HepG2 (cell line): ENCODE data around the gene PLPP7. TPM values are rescaled to one million over a fixed set of nuclear protein-coding genes. Genes with fewer than 3 reads are reported as not detected.

Experiments used
- AGO2 ChIP-seq: fragments of 200-400 bp; formaldehyde crosslinking; optimal IDR thresholded peaks from 2 replicates; pipeline ENCODE3; 2017; ENCODE audit warnings: mild to moderate bottlenecking, low read depth, low read length, moderate library complexity
- AKAP8 ChIP-seq: sonication (generic); formaldehyde crosslinking; IDR thresholded peaks from 2 replicates; pipeline ENCODE4 v1.5.1; 2020; ENCODE audit warnings: mild to moderate bottlenecking, missing genetic modification reagents
- ATRX ChIP-seq: sonication (generic); formaldehyde crosslinking; IDR thresholded peaks from 2 replicates; pipeline ENCODE4 v1.4.0; 2020; ENCODE audit warnings: missing genetic modification reagents, borderline replicate concordance
- CENPT ChIP-seq: sonication (generic); formaldehyde crosslinking; IDR thresholded peaks from 2 replicates; pipeline ENCODE4 v1.8.0; 2022; ENCODE audit warnings: low read depth, mild to moderate bottlenecking, moderate library complexity, missing genetic modification reagents
- DR1 ChIP-seq: sonication (generic); formaldehyde crosslinking; IDR thresholded peaks from 2 replicates; pipeline ENCODE4 v1.8.0; 2021; ENCODE audit warnings: mild to moderate bottlenecking, missing genetic modification reagents, inconsistent platforms
- EED ChIP-seq: sonication (generic); formaldehyde crosslinking; IDR thresholded peaks from 2 replicates; pipeline ENCODE4 v1.5.0; 2020; ENCODE audit warnings: mild to moderate bottlenecking, missing genetic modification reagents
- ETS1 ChIP-seq: sonication (generic); formaldehyde crosslinking; IDR thresholded peaks from 2 replicates; pipeline ENCODE4 v1.4.0; 2020; ENCODE audit warnings: missing genetic modification reagents
- ETV5 ChIP-seq: IDR thresholded peaks from 2 replicates; pipeline ENCODE4 v1.6.1; 2018; ENCODE audit warnings: missing biosample characterization, missing genetic modification reagents, inconsistent platforms, borderline replicate concordance
- GATAD1 ChIP-seq: IDR thresholded peaks from 2 replicates; pipeline ENCODE4 v1.6.1; 2016; ENCODE audit warnings: missing genetic modification reagents, missing compliant biosample characterization
- HNF4G ChIP-seq, 2 experiments: sonication (generic) in 1 of 2; formaldehyde crosslinking in 1 of 2; IDR thresholded peaks; 2 replicates each; pipeline versions ENCODE4 v1.4.0 to v1.6.1; 2011 to 2020; ENCODE audit warnings: borderline replicate concordance in 2 of 2, low read depth in 2 of 2, mild to moderate bottlenecking in 2 of 2, low read length in 1 of 2, missing genetic modification reagents in 1 of 2, moderate library complexity in 1 of 2
- KDM2A ChIP-seq: sonication (generic); formaldehyde crosslinking; IDR thresholded peaks from 2 replicates; pipeline ENCODE4 v1.4.0; 2020; ENCODE audit warnings: low read depth, missing genetic modification reagents, borderline replicate concordance
- NFKBIZ ChIP-seq: IDR thresholded peaks from 2 replicates; pipeline ENCODE4 v1.6.1; 2018; ENCODE audit warnings: missing genetic modification reagents, missing compliant biosample characterization
- NFYC ChIP-seq: IDR thresholded peaks from 2 replicates; pipeline ENCODE4 v1.6.1; 2016; ENCODE audit warnings: missing genetic modification reagents, missing compliant biosample characterization
- POLR2A ChIP-seq, 2 experiments: IDR thresholded peaks; 2 replicates each; pipeline ENCODE4 v1.6.1; 2011; ENCODE audit warnings: low read depth in 2 of 2, low read length in 2 of 2, mild to moderate bottlenecking in 1 of 2, moderate library complexity in 1 of 2; ENCODE audit not compliant: insufficient read depth in 1 of 2
- PPARG ChIP-seq: conservative IDR thresholded peaks from 2 replicates; pipeline ENCODE4 v1.6.1; 2016; ENCODE audit warnings: missing biosample characterization, missing genetic modification reagents
- SAP130 ChIP-seq: IDR thresholded peaks from 2 replicates; pipeline ENCODE4 v1.6.1; 2016; ENCODE audit warnings: low read depth
- SKIL ChIP-seq: sonication (generic); formaldehyde crosslinking; IDR thresholded peaks from 2 replicates; pipeline ENCODE4 v1.8.0; 2022; ENCODE audit warnings: missing genetic modification reagents, mild to moderate bottlenecking, moderate library complexity, borderline replicate concordance
- TCF7 ChIP-seq: sonication (generic); IDR thresholded peaks from 2 replicates; pipeline ENCODE4 v1.6.1; 2016; ENCODE audit warnings: antibody characterized with exemption, low read depth
- ZFP62 ChIP-seq: sonication (generic); formaldehyde crosslinking; IDR thresholded peaks from 2 replicates; pipeline ENCODE4 v1.4.0; 2020; ENCODE audit warnings: missing genetic modification reagents
- ZNF234 ChIP-seq: sonication (generic); formaldehyde crosslinking; conservative IDR thresholded peaks from 2 replicates; pipeline ENCODE4 v1.5.1; 2020; ENCODE audit warnings: mild to moderate bottlenecking, missing genetic modification reagents
- ZNF383 ChIP-seq: sonication (generic); formaldehyde crosslinking; IDR thresholded peaks from 2 replicates; pipeline ENCODE4 v1.4.0; 2020; ENCODE audit warnings: missing genetic modification reagents, mild to moderate bottlenecking, borderline replicate concordance
- ZNF510 ChIP-seq: sonication (generic); formaldehyde crosslinking; IDR thresholded peaks from 2 replicates; pipeline ENCODE4 v1.4.0; 2020; ENCODE audit warnings: low read depth, mild to moderate bottlenecking, missing genetic modification reagents
- ZNF687 ChIP-seq: sonication (generic); formaldehyde crosslinking; IDR thresholded peaks from 2 replicates; pipeline ENCODE4 v1.5.1; 2020; ENCODE audit warnings: mild to moderate bottlenecking, missing genetic modification reagents, moderate library complexity
- ZZZ3 ChIP-seq: sonication (generic); formaldehyde crosslinking; IDR thresholded peaks from 2 replicates; pipeline ENCODE4 v1.4.0; 2020; ENCODE audit warnings: missing genetic modification reagents, mild to moderate bottlenecking, borderline replicate concordance
- polyA plus RNA-seq, 8 experiments: library from polyadenylated mRNA; depleted of rRNA in 3 of 8; stranded (reverse) in 7 of 8; unstranded in 1 of 8; fragments of >200 nt; fragmentation: Illumina TruSeq in 4 of 8; extraction: Trizol in 4 of 8; gene quantifications; 2 replicates each; pipeline versions ENCODE4 v1.2.1 to v1.2.3, GENCODE V29; 2011 to 2016; ENCODE audit warnings: low read depth in 4 of 8, missing spikeins in 1 of 8, mixed read lengths in 1 of 8; ENCODE audit not compliant: insufficient read depth in 1 of 8
- total RNA-seq, 5 experiments: library from RNA; depleted of rRNA; stranded (reverse); fragments of >200 nt; fragmentation: Illumina TruSeq; extraction: Trizol; gene quantifications; 2 replicates each; pipeline ENCODE4 v1.2.3, GENCODE V29; 2016; ENCODE audit warnings: low read depth in 1 of 5

Gene PLPP7
- total and polyA plus RNA-seq, 2 of the 13 experiments (the other 11 are each of a cell fraction or from before 2014, with no cell fraction given): 0.33 to 1.2 TPM

DNA sequence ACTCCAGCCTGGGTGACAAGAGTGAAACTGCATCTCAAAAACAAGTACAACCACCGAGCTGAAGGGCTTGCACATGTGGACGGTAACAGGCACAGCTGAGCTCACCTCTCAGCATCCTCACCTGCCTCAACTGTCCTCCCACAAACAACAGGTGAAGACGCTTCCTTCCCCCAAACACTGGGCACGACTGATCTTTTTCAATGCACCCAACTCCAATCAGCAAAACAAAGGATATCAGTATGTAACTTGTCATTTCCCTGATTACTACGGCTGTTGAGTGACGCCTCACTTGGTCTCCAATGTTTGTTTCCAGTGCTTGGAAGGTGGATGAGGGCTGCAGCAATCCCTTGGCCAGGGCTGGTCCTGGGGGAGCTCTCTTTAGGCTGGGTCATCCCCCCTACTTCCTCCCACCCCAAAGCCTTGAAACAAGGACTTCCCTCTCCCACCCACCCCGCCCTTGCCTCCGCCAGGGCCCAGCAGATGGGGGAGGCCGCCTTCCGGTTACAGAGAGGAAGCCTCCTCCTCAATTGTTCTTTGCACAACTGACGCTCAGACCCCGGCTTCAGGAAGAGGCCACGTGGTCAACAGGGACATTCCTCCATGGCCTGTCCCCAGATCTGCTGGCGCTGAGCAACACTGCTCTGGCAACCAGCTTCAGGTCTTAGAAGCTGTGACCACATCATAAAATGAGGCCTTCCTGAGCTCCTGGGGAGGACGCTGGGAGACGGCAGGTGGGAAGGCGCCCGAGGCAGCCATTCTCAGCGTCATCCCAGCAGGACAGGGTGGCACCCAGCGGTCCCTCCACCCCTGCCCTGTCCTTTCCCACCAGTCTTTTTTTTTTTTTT, 19.1 kb upstream of the PLPP7 start (continued):
- no peak for TF ChIP-seq SKIL (CRISPR knock-in tag)
- TF ChIP-seq ZFP62 (CRISPR knock-in tag): no peak
- TF ChIP-seq EED (CRISPR knock-in tag): no peak
- no peak for TF ChIP-seq ZNF383 (CRISPR knock-in tag)
- no peak for TF ChIP-seq ETS1 (CRISPR knock-in tag)
- no peak for TF ChIP-seq HNF4G (IDR thresholded peaks at IDR 0.05; ENCODE audit: borderline replicate concordance, low read depth, low read length)
- no peak for TF ChIP-seq HNF4G (CRISPR knock-in tag; IDR thresholded peaks at IDR 0.05; ENCODE audit: borderline replicate concordance, low read depth)
- no peak for TF ChIP-seq NFKBIZ (CRISPR knock-in tag)
- TF ChIP-seq KDM2A: no peak
- peak; percentile 66 for TF ChIP-seq ZNF687 (CRISPR knock-in tag)
- no peak for TF ChIP-seq CENPT (CRISPR knock-in tag)
- TF ChIP-seq ZNF234: no peak
- no peak for TF ChIP-seq TCF7
- no peak for TF ChIP-seq ZZZ3 (CRISPR knock-in tag)
- no peak for TF ChIP-seq AGO2
- no peak for TF ChIP-seq DR1 (CRISPR knock-in tag)
- 0 out of 2 replicates have a peak, but pooled peaks have one; percentile 18 for TF ChIP-seq ETV5 (CRISPR knock-in tag)
- TF ChIP-seq POLR2A (IDR thresholded peaks at IDR 0.05; ENCODE audit: insufficient read depth in 1 of 2, low read depth in 2 of 2, low read length in 2 of 2): no peak
- no peak for TF ChIP-seq NFYC
- TF ChIP-seq ZNF510 (CRISPR knock-in tag): no peak
- no peak for TF ChIP-seq ATRX (CRISPR knock-in tag)
- peak; percentile 48 for TF ChIP-seq SAP130
- no peak for TF ChIP-seq GATAD1 (CRISPR knock-in tag)
- no peak for TF ChIP-seq PPARG
- TF ChIP-seq AKAP8: no peak
